HFF-Myc (cell line): ENCODE measurements around the gene CHD1.

Source experiments
- DNase-seq: peaks from one replicate; pipeline ENCODE4 v3.0.0-alpha.2; 2011; ENCODE audit warnings: low read depth; ENCODE audit errors: extremely low read depth
- H3K4me3 ChIP-seq: replicated peaks from 2 replicates; pipeline ENCODE4 v1.5.1; 2011; ENCODE audit warnings: low read depth, mild to moderate bottlenecking, control low read depth, low read length
- TF ChIP-seq, protein P1 (sequence below): IDR thresholded peaks from 2 replicates; pipeline ENCODE4 v1.5.1; 2012; ENCODE audit warnings: mild to moderate bottlenecking, low read depth, low read length, control low read depth; ENCODE audit errors: missing control alignments

CHD1 gene

GRCh38 chr5:98911280-98912040 lies 17.3 kb downstream of the CHD1 start:
- TF ChIP-seq, protein P1, sequence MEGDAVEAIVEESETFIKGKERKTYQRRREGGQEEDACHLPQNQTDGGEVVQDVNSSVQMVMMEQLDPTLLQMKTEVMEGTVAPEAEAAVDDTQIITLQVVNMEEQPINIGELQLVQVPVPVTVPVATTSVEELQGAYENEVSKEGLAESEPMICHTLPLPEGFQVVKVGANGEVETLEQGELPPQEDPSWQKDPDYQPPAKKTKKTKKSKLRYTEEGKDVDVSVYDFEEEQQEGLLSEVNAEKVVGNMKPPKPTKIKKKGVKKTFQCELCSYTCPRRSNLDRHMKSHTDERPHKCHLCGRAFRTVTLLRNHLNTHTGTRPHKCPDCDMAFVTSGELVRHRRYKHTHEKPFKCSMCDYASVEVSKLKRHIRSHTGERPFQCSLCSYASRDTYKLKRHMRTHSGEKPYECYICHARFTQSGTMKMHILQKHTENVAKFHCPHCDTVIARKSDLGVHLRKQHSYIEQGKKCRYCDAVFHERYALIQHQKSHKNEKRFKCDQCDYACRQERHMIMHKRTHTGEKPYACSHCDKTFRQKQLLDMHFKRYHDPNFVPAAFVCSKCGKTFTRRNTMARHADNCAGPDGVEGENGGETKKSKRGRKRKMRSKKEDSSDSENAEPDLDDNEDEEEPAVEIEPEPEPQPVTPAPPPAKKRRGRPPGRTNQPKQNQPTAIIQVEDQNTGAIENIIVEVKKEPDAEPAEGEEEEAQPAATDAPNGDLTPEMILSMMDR = no peak
- no peak for DNase-seq
- H3K4me3 ChIP-seq = no peak overlapping the region

DNA sequence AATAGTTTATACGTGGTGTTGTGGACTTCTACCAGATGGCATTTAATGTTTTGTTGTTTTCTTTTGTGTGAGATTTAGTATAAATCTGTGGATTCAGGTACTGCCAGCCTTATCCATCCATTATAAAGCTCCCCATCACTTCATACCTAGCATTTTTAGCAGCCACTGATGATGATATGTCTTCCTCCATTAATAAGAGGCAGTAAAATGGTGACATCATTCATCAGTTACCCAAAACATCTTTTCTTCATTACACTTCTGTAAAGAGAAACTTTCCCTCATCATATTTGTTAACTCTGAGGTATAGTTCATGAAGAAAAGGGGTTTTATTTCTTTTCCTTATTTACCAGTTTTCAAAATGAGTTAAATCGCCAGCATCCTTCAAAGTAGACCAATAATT lies 19.4 kb downstream of the CHD1 start:
- no peak overlapping the region for H3K4me3 ChIP-seq
- TF ChIP-seq, protein P1 = no peak
- no peak for DNase-seq

- DNase-seq = no peak
- TF ChIP-seq, protein P1 = no peak
- no peak overlapping the region for H3K4me3 ChIP-seq
Observed at GRCh38 chr5:98907951-98908350, 20.9 kb downstream of the CHD1 start.

- TF ChIP-seq, protein P1 = no peak
- DNase-seq = no peak
- no peak overlapping the region for H3K4me3 ChIP-seq
Observed at GRCh38 chr5:98906756-98907355, 22.0 kb downstream of the CHD1 start.

- H3K4me3 ChIP-seq = no peak overlapping the region
- TF ChIP-seq, protein P1 = peak; percentile 40
- no peak for DNase-seq
Observed at GRCh38 chr5:98905857-98906688, 22.7 kb downstream of the CHD1 start.

DNA sequence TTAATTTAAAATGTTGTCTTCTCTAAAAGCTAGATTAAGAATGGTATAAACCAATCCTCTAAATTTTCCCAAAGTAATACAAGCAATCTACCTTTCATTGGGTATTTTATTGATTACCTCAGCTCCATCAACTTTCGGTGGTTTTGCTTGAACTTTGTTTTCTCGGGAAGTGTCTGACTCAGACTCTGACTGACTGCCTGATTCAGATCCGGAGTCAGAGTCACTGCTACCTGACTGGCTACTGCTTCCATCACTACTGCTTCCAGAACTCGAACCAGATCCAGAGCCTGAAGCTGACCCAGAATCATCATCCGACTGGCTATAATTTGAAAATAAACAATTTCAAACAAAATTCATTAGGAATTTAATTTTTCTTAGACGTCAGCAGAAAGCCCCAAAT lies 24.0 kb downstream of the CHD1 start:
- H3K4me3 ChIP-seq = no peak overlapping the region
- DNase-seq = no peak
- TF ChIP-seq, protein P1 = no peak
